NCI-H226 (cell line): ENCODE data around the gene KL.

ENCODE experiments used
- DNase-seq: peaks from one replicate; pipeline ENCODE4 v3.0.0-alpha.2; 2015

Gene KL

GRCh38 chr13:33087790-33088189 lies 71.6 kb downstream of the KL start:
- no peak for DNase-seq

- DNase-seq = no peak
Observed at GRCh38 chr13:33089311-33089710, 73.1 kb downstream of the KL start.

GRCh38 chr13:33090755-33091414 lies 74.7 kb downstream of the KL start:
- DNase-seq = no peak

GRCh38 chr13:33091415-33091774 lies 75.2 kb downstream of the KL start:
- DNase-seq = no peak

- DNase-seq = no peak
Observed at GRCh38 chr13:33092073-33092987, 76.1 kb downstream of the KL start.

- no peak for DNase-seq
Observed at GRCh38 chr13:33096886-33097605, 80.8 kb downstream of the KL start.

GRCh38 chr13:33099860-33100259 lies 83.6 kb downstream of the KL start:
- DNase-seq = no peak

- DNase-seq = no peak
Observed at GRCh38 chr13:33100886-33101285, 84.7 kb downstream of the KL start.

GRCh38 chr13:33101835-33102234 lies 85.6 kb downstream of the KL start:
- DNase-seq = no peak

GRCh38 chr13:33103457-33103856 lies 87.2 kb downstream of the KL start:
- no peak for DNase-seq

GRCh38 chr13:33105387-33106005 lies 89.3 kb downstream of the KL start:
- no peak for DNase-seq

GRCh38 chr13:33106656-33107360 lies 90.6 kb downstream of the KL start:
- no peak for DNase-seq

GRCh38 chr13:33107361-33107760 lies 91.1 kb downstream of the KL start:
- no peak for DNase-seq

GRCh38 chr13:33108620-33109019 lies 92.4 kb downstream of the KL start:
- DNase-seq = no peak

- no peak for DNase-seq
Observed at GRCh38 chr13:33109271-33109697, 93.1 kb downstream of the KL start.

- no peak for DNase-seq
Observed at GRCh38 chr13:33109801-33110200, 93.6 kb downstream of the KL start.

- DNase-seq = no peak
Observed at GRCh38 chr13:33110386-33110712, 94.1 kb downstream of the KL start.

- DNase-seq = no peak
Observed at GRCh38 chr13:33110713-33111413, 94.6 kb downstream of the KL start.

GRCh38 chr13:33111414-33112110 lies 95.3 kb downstream of the KL start:
- DNase-seq = no peak

- DNase-seq = no peak
Observed at GRCh38 chr13:33112766-33113165, 96.5 kb downstream of the KL start.

GRCh38 chr13:33114146-33114545 lies 97.9 kb downstream of the KL start:
- no peak for DNase-seq
